ENCODE results near the gene KCNIP2. TPM values are rescaled to one million over a fixed set of nuclear protein-coding genes. Genes with fewer than 3 reads are reported as not detected.

KCNIP2 gene
- total RNA-seq, 4 donors from 2014 or later = 1.0 to 3.5 (median 1.4) TPM

GRCh38 chr10:101879456-101880231 is 36.0 kb upstream of the KCNIP2 start:
- Histone ChIP-seq H3K27ac (no peak overlapping the region), H3K4me1 (no peaks in the 10 kb centered on the region), H3K27me3 (no peaks in the 10 kb centered on the region), H3K9me3 (no peaks in the 10 kb centered on the region), H3K4me3 (replicated peaks in 1 of 3) (no peak overlapping the region), H3K36me3 (no peaks in the 10 kb centered on the region)
- intact Hi-C loops (cut with DNase I) = no loop called here
- DNase-seq = no peak
- no peak for TF ChIP-seq POLR2A (IDR thresholded peaks at IDR 0.05)
- TF ChIP-seq, protein P1, sequence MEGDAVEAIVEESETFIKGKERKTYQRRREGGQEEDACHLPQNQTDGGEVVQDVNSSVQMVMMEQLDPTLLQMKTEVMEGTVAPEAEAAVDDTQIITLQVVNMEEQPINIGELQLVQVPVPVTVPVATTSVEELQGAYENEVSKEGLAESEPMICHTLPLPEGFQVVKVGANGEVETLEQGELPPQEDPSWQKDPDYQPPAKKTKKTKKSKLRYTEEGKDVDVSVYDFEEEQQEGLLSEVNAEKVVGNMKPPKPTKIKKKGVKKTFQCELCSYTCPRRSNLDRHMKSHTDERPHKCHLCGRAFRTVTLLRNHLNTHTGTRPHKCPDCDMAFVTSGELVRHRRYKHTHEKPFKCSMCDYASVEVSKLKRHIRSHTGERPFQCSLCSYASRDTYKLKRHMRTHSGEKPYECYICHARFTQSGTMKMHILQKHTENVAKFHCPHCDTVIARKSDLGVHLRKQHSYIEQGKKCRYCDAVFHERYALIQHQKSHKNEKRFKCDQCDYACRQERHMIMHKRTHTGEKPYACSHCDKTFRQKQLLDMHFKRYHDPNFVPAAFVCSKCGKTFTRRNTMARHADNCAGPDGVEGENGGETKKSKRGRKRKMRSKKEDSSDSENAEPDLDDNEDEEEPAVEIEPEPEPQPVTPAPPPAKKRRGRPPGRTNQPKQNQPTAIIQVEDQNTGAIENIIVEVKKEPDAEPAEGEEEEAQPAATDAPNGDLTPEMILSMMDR (IDR thresholded peaks at IDR 0.05) = no peak
- 93 to 97% methylated on average over 13 of the region's 13 CpGs for WGBS, 2 donors

- 44 to 54% methylated on average over 3 of the region's 3 CpGs for WGBS, 2 donors
- TF ChIP-seq POLR2A (IDR thresholded peaks at IDR 0.05) = no peak
- TF ChIP-seq, protein P1 (IDR thresholded peaks at IDR 0.05) = no peak
- peak; percentile 20 to 27 for DNase-seq
- Histone ChIP-seq H3K4me3 (replicated peaks in 1 of 3) (no peak overlapping the region), H3K9me3 (no peaks in the 10 kb centered on the region), H3K27ac (no peak overlapping the region), H3K36me3 (no peaks in the 10 kb centered on the region), H3K27me3 (no peaks in the 10 kb centered on the region), H3K4me1 (no peaks in the 10 kb centered on the region)
- intact Hi-C loops (cut with DNase I) = no loop called here
Measured at GRCh38 chr10:101878869-101879268, 35.3 kb upstream of the KCNIP2 start.

GRCh38 chr10:101875068-101875688 is 31.6 kb upstream of the KCNIP2 start:
- Histone ChIP-seq H3K4me1 (no peaks in the 10 kb centered on the region), H3K36me3 (no peaks in the 10 kb centered on the region), H3K27ac (no peak overlapping the region), H3K4me3 (replicated peaks in 1 of 3) (no peak overlapping the region), H3K27me3 (no peaks in the 10 kb centered on the region), H3K9me3 (no peaks in the 10 kb centered on the region)
- 80% methylated on average over 3 of the region's 3 CpGs for WGBS, 2 donors
- DNase-seq = no peak
- no peak for TF ChIP-seq POLR2A (IDR thresholded peaks at IDR 0.05)
- TF ChIP-seq, protein P1 (IDR thresholded peaks at IDR 0.05) = no peak
- intact Hi-C loops (cut with DNase I) = no loop called here

DNA sequence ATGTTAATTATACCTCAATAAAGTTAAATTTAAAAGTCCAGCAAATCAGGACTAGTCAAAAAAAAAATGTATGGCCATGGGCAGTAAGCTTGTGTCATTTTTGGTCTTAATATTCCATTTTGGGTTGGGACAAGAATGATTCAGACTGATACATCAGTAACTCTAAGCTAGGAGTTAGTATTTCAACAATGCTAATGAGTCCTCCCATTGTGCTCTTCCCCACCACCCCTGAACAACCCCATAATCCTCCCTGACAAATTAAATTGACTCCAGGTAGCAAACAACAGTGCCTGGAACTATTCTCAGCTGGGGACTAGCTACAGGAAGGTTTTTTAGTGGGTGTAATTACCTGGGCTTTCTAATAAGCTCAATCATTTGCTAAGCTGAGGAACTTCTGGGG is 30.7 kb upstream of the KCNIP2 start:
- TF ChIP-seq POLR2A (IDR thresholded peaks at IDR 0.05) = no peak
- TF ChIP-seq, protein P1 (IDR thresholded peaks at IDR 0.05) = no peak
- Histone ChIP-seq H3K27me3 (no peaks in the 10 kb centered on the region), H3K4me3 (replicated peaks in 1 of 3) (no peak overlapping the region), H3K4me1 (no peaks in the 10 kb centered on the region), H3K36me3 (no peaks in the 10 kb centered on the region), H3K27ac (no peak overlapping the region), H3K9me3 (no peaks in the 10 kb centered on the region)
- DNase-seq = no peak
- intact Hi-C loops (cut with DNase I) = no loop called here

DNA sequence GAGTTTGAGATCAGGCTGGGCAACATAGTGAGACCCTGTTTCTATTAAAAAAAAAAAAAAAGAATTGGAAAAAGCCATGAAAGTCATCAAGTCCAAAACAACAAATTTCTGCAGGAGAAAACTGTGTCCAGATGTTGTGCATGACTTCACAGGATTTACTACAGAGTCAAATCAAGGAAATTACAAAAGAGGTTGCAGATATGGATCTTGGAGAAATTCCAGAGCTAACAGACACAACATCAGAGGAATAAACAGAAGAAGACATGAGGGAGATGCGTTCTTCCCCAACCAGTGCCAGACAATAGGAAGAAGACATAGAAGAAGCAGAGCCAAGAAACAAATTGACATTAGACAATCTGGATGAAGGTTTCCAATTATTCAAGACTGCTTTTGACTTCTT is 24.3 kb upstream of the KCNIP2 start:
- no peak for TF ChIP-seq POLR2A (IDR thresholded peaks at IDR 0.05)
- TF ChIP-seq, protein P1 (IDR thresholded peaks at IDR 0.05) = no peak
- WGBS, 2 donors = 72 to 80% methylated on average over 1 of the region's 1 CpG
- DNase-seq = no peak
- no peaks in the 10 kb centered on the region for H3K27me3 ChIP-seq
- intact Hi-C loops (cut with DNase I) = no loop called here
- no peaks in the 10 kb centered on the region for H3K9me3 ChIP-seq
- no peaks in the 10 kb centered on the region for H3K36me3 ChIP-seq
- H3K27ac ChIP-seq = no peak overlapping the region
- H3K4me3 ChIP-seq (replicated peaks in 1 of 3) = no peak overlapping the region
- H3K4me1 ChIP-seq = no peaks in the 10 kb centered on the region
